ENCODE results near the gene DENND4B.

DENND4B gene

GRCh38 chr1:153882296-153882912 is 64.1 kb downstream of the DENND4B start:
- WGBS (ENCODE audit: insufficient coverage, insufficient read length): no CpG with 5 or more reads among the region's 3 CpGs
- H3K36me3 ChIP-seq (ENCODE audit: control insufficient read depth, insufficient read depth, low read length): no peaks in the 10 kb centered on the region
- no peak overlapping the region for H3K27ac ChIP-seq (ENCODE audit: low read length)
- no peaks in the 10 kb centered on the region for H3K27me3 ChIP-seq (ENCODE audit: control insufficient read depth, insufficient read depth, low read length)
- no peak overlapping the region for H3K4me3 ChIP-seq (ENCODE audit: low read length)
- no peak for DNase-seq (ENCODE audit: low read depth, low spot score)
- 0 out of 2 replicates have a peak, but pooled peaks cover 2% of the 10 kb centered on the region for H3K4me1 ChIP-seq (ENCODE audit: control insufficient read depth, insufficient read depth, low read length)
- no peaks in the 10 kb centered on the region for H3K9me3 ChIP-seq (ENCODE audit: control insufficient read depth, insufficient read depth, low read length)

DNA sequence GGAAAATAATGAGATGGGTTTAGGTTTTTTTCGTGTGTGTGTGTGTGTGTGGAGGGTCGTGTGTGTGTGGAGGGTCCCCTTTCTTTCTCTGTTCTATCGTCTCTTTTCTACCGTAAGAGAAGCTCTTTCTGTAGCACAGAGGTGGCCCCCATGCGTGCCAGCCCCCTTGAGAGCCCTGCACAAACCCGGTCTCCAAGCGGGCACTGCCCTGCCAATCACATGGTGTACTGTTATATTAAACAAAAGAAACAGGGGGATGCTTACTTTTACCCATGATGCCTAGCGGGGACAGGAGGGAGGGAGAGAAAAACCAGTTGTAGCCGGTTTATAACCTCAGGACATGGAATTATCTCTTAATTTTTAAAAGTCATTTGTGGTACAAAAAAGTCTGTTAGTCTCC is 64.8 kb downstream of the DENND4B start:
- DNase-seq (ENCODE audit: low read depth, low spot score): no peak
- Histone ChIP-seq H3K4me3 (ENCODE audit: low read length) (no peak overlapping the region), H3K27me3 (ENCODE audit: control insufficient read depth, insufficient read depth, low read length) (no peaks in the 10 kb centered on the region), H3K4me1 (ENCODE audit: control insufficient read depth, insufficient read depth, low read length) (0 out of 2 replicates have a peak, but pooled peaks cover 2% of the 10 kb centered on the region), H3K36me3 (ENCODE audit: control insufficient read depth, insufficient read depth, low read length) (no peaks in the 10 kb centered on the region), H3K9me3 (ENCODE audit: control insufficient read depth, insufficient read depth, low read length) (no peaks in the 10 kb centered on the region), H3K27ac (ENCODE audit: low read length) (no peak overlapping the region)
- WGBS (ENCODE audit: insufficient coverage, insufficient read length): 100% methylated on average over 2 of the region's 9 CpGs

GRCh38 chr1:153880962-153881361 is 65.6 kb downstream of the DENND4B start:
- no peaks in the 10 kb centered on the region for H3K27me3 ChIP-seq (ENCODE audit: control insufficient read depth, insufficient read depth, low read length)
- H3K9me3 ChIP-seq (ENCODE audit: control insufficient read depth, insufficient read depth, low read length): no peaks in the 10 kb centered on the region
- no peak overlapping the region for H3K27ac ChIP-seq (ENCODE audit: low read length)
- DNase-seq (ENCODE audit: low read depth, low spot score): no peak
- no CpG with 5 or more reads among the region's 5 CpGs for WGBS (ENCODE audit: insufficient coverage, insufficient read length)
- H3K36me3 ChIP-seq (ENCODE audit: control insufficient read depth, insufficient read depth, low read length): no peaks in the 10 kb centered on the region
- H3K4me1 ChIP-seq (ENCODE audit: control insufficient read depth, insufficient read depth, low read length): 0 out of 2 replicates have a peak, but pooled peaks cover 2% of the 10 kb centered on the region
- no peak overlapping the region for H3K4me3 ChIP-seq (ENCODE audit: low read length)

DNA sequence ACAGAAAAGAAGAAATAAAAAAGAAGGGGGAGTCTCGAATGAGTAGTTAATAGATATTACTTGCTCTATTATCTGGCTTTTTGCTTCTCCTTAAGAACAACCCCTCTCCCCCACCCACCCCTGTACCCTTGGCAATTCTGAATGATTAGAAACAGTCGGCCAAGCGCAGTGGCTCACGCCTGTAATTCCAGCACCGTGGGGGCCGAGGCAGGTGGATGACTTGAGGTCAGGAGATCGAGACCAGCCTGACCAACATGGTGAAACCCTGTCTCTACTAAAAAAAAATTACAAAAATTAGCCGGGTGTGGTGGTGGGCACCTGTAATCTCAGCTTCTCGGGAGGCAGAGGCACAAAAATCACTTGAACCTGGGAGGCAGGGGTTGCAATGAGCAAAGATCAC is 66.5 kb downstream of the DENND4B start:
- DNase-seq (ENCODE audit: low read depth, low spot score): no peak
- WGBS (ENCODE audit: insufficient coverage, insufficient read length): no CpG with 5 or more reads among the region's 9 CpGs
- Histone ChIP-seq H3K27me3 (ENCODE audit: control insufficient read depth, insufficient read depth, low read length) (no peaks in the 10 kb centered on the region), H3K4me3 (ENCODE audit: low read length) (no peak overlapping the region), H3K36me3 (ENCODE audit: control insufficient read depth, insufficient read depth, low read length) (no peaks in the 10 kb centered on the region), H3K9me3 (ENCODE audit: control insufficient read depth, insufficient read depth, low read length) (no peaks in the 10 kb centered on the region), H3K27ac (ENCODE audit: low read length) (no peak overlapping the region), H3K4me1 (ENCODE audit: control insufficient read depth, insufficient read depth, low read length) (0 out of 2 replicates have a peak, but pooled peaks cover 2% of the 10 kb centered on the region)
